ENCODE results near the gene SPNS2. TPM values are rescaled to one million over a fixed set of nuclear protein-coding genes. Genes with fewer than 3 reads are reported as not detected.

The SPNS2 gene
- total RNA-seq, 1 experiment from 2014 or later = 0.11 TPM

- no peaks in the 10 kb centered on the region for H3K4me1 ChIP-seq (replicated peaks)
- peaks cover 5% of the 10 kb centered on the region; the same call in 1 of the 2 replicates for H3K27me3 ChIP-seq (replicated peaks)
- no peaks in the 10 kb centered on the region for H3K9me3 ChIP-seq (replicated peaks)
- H3K36me3 ChIP-seq = no peaks in the 10 kb centered on the region
- H3K27ac ChIP-seq = no peak overlapping the region
- no peak for DNase-seq (ENCODE audit: low read depth in 1 of 2, low spot score in 2 of 2)
- no peak overlapping the region for H3K4me3 ChIP-seq
These were observed 15.5 kb downstream of the SPNS2 start for GRCh38 chr17:4514206-4514605.

- Histone ChIP-seq H3K4me3 (no peak overlapping the region), H3K36me3 (no peaks in the 10 kb centered on the region), H3K4me1 (replicated peaks) (no peaks in the 10 kb centered on the region), H3K27me3 (replicated peaks) (peaks cover 5% of the 10 kb centered on the region; the same call in 1 of the 2 replicates), H3K9me3 (replicated peaks) (no peaks in the 10 kb centered on the region), H3K27ac (no peak overlapping the region)
- no peak for DNase-seq (ENCODE audit: low read depth in 1 of 2, low spot score in 2 of 2)
These were observed 16.1 kb downstream of the SPNS2 start for GRCh38 chr17:4514779-4515178.

GRCh38 chr17:4515501-4515900, 16.8 kb downstream of the SPNS2 start:
- Histone ChIP-seq H3K4me1 (replicated peaks) (no peaks in the 10 kb centered on the region), H3K36me3 (no peaks in the 10 kb centered on the region), H3K4me3 (no peak overlapping the region), H3K27me3 (replicated peaks) (peaks cover 5% of the 10 kb centered on the region; the same call in 1 of the 2 replicates), H3K9me3 (replicated peaks) (no peaks in the 10 kb centered on the region), H3K27ac (no peak overlapping the region)
- DNase-seq (ENCODE audit: low read depth in 1 of 2, low spot score in 2 of 2) = no peak

GRCh38 chr17:4516735-4517134, 18.1 kb downstream of the SPNS2 start:
- DNase-seq (ENCODE audit: low read depth in 1 of 2, low spot score in 2 of 2) = no peak
- Histone ChIP-seq H3K36me3 (no peaks in the 10 kb centered on the region), H3K4me1 (replicated peaks) (no peaks in the 10 kb centered on the region), H3K27ac (no peak overlapping the region), H3K4me3 (no peak overlapping the region), H3K9me3 (replicated peaks) (no peaks in the 10 kb centered on the region), H3K27me3 (replicated peaks) (peaks cover 5% of the 10 kb centered on the region; the same call in 1 of the 2 replicates)

- Histone ChIP-seq H3K4me1 (replicated peaks) (no peaks in the 10 kb centered on the region), H3K4me3 (no peak overlapping the region), H3K36me3 (no peaks in the 10 kb centered on the region), H3K9me3 (replicated peaks) (no peaks in the 10 kb centered on the region), H3K27me3 (replicated peaks) (no peaks in the 10 kb centered on the region), H3K27ac (no peak overlapping the region)
- DNase-seq (ENCODE audit: low read depth in 1 of 2, low spot score in 2 of 2) = no peak
These were observed 20.2 kb downstream of the SPNS2 start for GRCh38 chr17:4518901-4519300.

GRCh38 chr17:4519361-4519788, 20.7 kb downstream of the SPNS2 start:
- Histone ChIP-seq H3K4me3 (no peak overlapping the region), H3K9me3 (replicated peaks) (no peaks in the 10 kb centered on the region), H3K27me3 (replicated peaks) (no peaks in the 10 kb centered on the region), H3K27ac (no peak overlapping the region), H3K4me1 (replicated peaks) (no peaks in the 10 kb centered on the region), H3K36me3 (no peaks in the 10 kb centered on the region)
- no peak for DNase-seq (ENCODE audit: low read depth in 1 of 2, low spot score in 2 of 2)

GRCh38 chr17:4520060-4520893, 21.6 kb downstream of the SPNS2 start:
- no peak overlapping the region for H3K27ac ChIP-seq
- H3K4me3 ChIP-seq = no peak overlapping the region
- no peak for DNase-seq (ENCODE audit: low read depth in 1 of 2, low spot score in 2 of 2)
- no peaks in the 10 kb centered on the region for H3K9me3 ChIP-seq (replicated peaks)
- no peaks in the 10 kb centered on the region for H3K36me3 ChIP-seq
- H3K27me3 ChIP-seq (replicated peaks) = no peaks in the 10 kb centered on the region
- no peaks in the 10 kb centered on the region for H3K4me1 ChIP-seq (replicated peaks)

GRCh38 chr17:4520894-4521600, 22.4 kb downstream of the SPNS2 start:
- Histone ChIP-seq H3K4me3 (no peak overlapping the region), H3K27me3 (replicated peaks) (no peaks in the 10 kb centered on the region), H3K4me1 (replicated peaks) (no peaks in the 10 kb centered on the region), H3K9me3 (replicated peaks) (no peaks in the 10 kb centered on the region), H3K36me3 (no peaks in the 10 kb centered on the region), H3K27ac (no peak overlapping the region)
- DNase-seq (ENCODE audit: low read depth in 1 of 2, low spot score in 2 of 2) = no peak

GRCh38 chr17:4522661-4523060, 24.0 kb downstream of the SPNS2 start:
- Histone ChIP-seq H3K27me3 (replicated peaks) (0 out of 2 replicates have a peak, but pooled peaks cover 6% of the 10 kb centered on the region), H3K27ac (no peak overlapping the region)

GRCh38 chr17:4523946-4524345, 25.3 kb downstream of the SPNS2 start:
- H3K9me3 ChIP-seq (replicated peaks) = no peaks in the 10 kb centered on the region
- no peaks in the 10 kb centered on the region for H3K36me3 ChIP-seq
- no peak overlapping the region for H3K27ac ChIP-seq
- H3K4me1 ChIP-seq (replicated peaks) = no peaks in the 10 kb centered on the region
- H3K27me3 ChIP-seq (replicated peaks) = 0 out of 2 replicates have a peak, but pooled peaks cover 6% of the 10 kb centered on the region
- DNase-seq (ENCODE audit: low read depth in 1 of 2, low spot score in 2 of 2) = no peak
- no peak overlapping the region for H3K4me3 ChIP-seq

More at GRCh38 chr17:4522661-4523060, 24.0 kb downstream of the SPNS2 start:
- H3K4me3 ChIP-seq = no peak overlapping the region
- H3K9me3 ChIP-seq (replicated peaks) = no peaks in the 10 kb centered on the region
- H3K36me3 ChIP-seq = no peaks in the 10 kb centered on the region
- no peaks in the 10 kb centered on the region for H3K4me1 ChIP-seq (replicated peaks)
- DNase-seq (ENCODE audit: low read depth in 1 of 2, low spot score in 2 of 2) = no peak

GRCh38 chr17:4525691-4526397, 27.2 kb downstream of the SPNS2 start:
- Histone ChIP-seq H3K9me3 (replicated peaks) (no peaks in the 10 kb centered on the region), H3K27ac (no peak overlapping the region), H3K4me1 (replicated peaks) (no peaks in the 10 kb centered on the region), H3K36me3 (no peaks in the 10 kb centered on the region), H3K27me3 (replicated peaks) (0 out of 2 replicates have a peak, but pooled peaks cover 6% of the 10 kb centered on the region), H3K4me3 (no peak overlapping the region)
- DNase-seq (ENCODE audit: low read depth in 1 of 2, low spot score in 2 of 2) = no peak

- H3K4me1 ChIP-seq (replicated peaks) = no peaks in the 10 kb centered on the region
- H3K27ac ChIP-seq = no peak overlapping the region
- no peak for DNase-seq (ENCODE audit: low read depth in 1 of 2, low spot score in 2 of 2)
- H3K27me3 ChIP-seq (replicated peaks) = 0 out of 2 replicates have a peak, but pooled peaks cover 6% of the 10 kb centered on the region
- no peaks in the 10 kb centered on the region for H3K9me3 ChIP-seq (replicated peaks)
- no peaks in the 10 kb centered on the region for H3K36me3 ChIP-seq
- H3K4me3 ChIP-seq = no peak overlapping the region
These were observed 28.5 kb downstream of the SPNS2 start for GRCh38 chr17:4527134-4527533.

GRCh38 chr17:4527566-4528125, 29.0 kb downstream of the SPNS2 start:
- Histone ChIP-seq H3K27ac (no peak overlapping the region), H3K27me3 (replicated peaks) (0 out of 2 replicates have a peak, but pooled peaks cover 6% of the 10 kb centered on the region), H3K4me3 (no peak overlapping the region), H3K36me3 (no peaks in the 10 kb centered on the region), H3K9me3 (replicated peaks) (no peaks in the 10 kb centered on the region), H3K4me1 (replicated peaks) (no peaks in the 10 kb centered on the region)
- DNase-seq (ENCODE audit: low read depth in 1 of 2, low spot score in 2 of 2) = no peak

All from SJSA1 (cell line).